G401 (cell line): ENCODE data around the gene SMCO4. TPM values are rescaled to one million over a fixed set of nuclear protein-coding genes. Genes with fewer than 3 reads are reported as not detected.
A peak's percentile ranks its signal among the peaks of the same experiment; 100 is the strongest.

ENCODE experiments used
- DNase-seq: peaks from one replicate; pipeline ENCODE4 v3.0.0-alpha.2; 2015; ENCODE audit warnings: low spot score
- in situ Hi-C: cut with HindIII; loops from 2 replicates; pipeline ENCODE4 v1.10.0; 2016; ENCODE audit warnings: low sequenced_read_pairs, mixed read lengths
- total RNA-seq: library from RNA; depleted of rRNA; stranded (reverse); fragments of >200 nt; shearing (Covaris generic); gene quantifications from 2 replicates; pipeline ENCODE4 v1.2.3, GENCODE V29; 2014

Gene SMCO4
- total RNA-seq, 1 experiment from 2014 or later = not detected

- in situ Hi-C loops = no loop called here
- no peak for DNase-seq
Observed at GRCh38 chr11:93532806-93533205, 10.4 kb downstream of the SMCO4 start.

GRCh38 chr11:93532281-93532789 is 10.9 kb downstream of the SMCO4 start:
- in situ Hi-C loops = no loop called here

GRCh38 chr11:93530468-93530826 is 12.7 kb downstream of the SMCO4 start:
- in situ Hi-C loops = no loop called here
- no peak for DNase-seq

More at GRCh38 chr11:93532281-93532789, 10.9 kb downstream of the SMCO4 start:
- DNase-seq = no peak

- in situ Hi-C loops = no loop called here
Observed at GRCh38 chr11:93529707-93530467, 13.3 kb downstream of the SMCO4 start.

GRCh38 chr11:93528757-93529645 is 14.2 kb downstream of the SMCO4 start:
- no peak for DNase-seq
- in situ Hi-C loops = no loop called here

More at GRCh38 chr11:93529707-93530467, 13.3 kb downstream of the SMCO4 start:
- no peak for DNase-seq

DNA sequence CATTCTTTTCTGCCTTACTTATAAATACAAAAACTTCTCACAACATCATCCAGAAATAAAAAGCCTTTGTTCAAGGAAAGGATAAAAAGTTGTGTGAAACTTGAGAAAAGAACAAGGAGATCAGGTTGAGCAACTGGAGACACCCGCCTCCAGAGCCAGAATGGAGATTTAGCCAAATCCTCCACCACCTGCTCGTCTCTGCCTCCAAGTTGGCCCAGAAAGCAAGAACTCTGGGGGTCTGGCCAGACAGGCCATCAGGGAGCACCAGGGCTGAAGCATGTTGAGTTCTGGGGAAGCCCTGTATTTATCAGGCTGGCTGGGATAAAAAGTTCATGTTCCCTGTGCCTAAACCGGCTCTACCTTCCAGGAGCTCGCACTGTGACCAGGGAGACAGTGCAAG is 14.9 kb downstream of the SMCO4 start:
- DNase-seq = peak; percentile 15
- in situ Hi-C loops = no loop called here

DNA sequence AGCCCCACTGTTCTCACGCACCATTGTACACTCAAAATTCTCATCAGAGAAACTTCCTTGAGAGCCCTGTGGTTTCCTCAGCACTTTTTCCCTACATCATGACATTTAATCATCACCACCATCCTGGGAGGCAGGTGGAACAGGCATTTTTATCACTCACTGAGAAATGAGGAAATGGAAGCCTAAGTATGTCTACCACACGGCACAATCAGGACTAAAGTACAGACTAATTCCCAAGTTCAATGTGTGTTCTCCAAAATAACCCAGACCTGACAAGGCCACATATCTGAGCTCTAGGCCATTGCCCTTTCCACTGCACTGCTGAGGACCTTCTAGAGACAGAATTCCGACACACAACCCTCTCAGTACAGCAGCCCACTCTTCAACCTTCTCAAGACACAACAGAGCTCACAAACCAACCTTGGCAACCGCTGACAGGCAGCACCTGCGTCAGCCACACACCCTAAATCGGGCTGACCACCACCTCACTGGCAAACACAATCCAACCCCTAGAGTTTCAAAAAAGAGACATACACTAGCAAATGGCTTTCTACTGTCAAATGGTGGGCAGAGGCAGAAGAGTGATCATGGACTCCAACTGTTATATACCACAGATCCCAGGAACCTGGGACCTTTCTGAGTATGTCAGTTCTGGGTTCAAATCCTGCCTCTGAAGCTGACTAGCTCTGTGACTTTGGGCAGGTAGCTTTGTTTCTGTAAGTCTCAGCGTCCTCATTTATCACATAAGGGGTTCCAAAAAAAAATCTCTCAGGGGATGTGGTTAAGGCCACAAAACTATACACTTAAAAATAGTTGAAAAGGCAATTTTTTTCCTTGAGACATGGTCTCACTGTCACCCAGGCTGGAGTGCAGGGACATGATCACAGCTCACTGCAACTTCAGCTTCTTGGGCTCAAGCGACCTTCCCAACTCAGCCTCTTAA is 16.3 kb downstream of the SMCO4 start:
- DNase-seq = no peak
- in situ Hi-C loops = no loop called here

DNA sequence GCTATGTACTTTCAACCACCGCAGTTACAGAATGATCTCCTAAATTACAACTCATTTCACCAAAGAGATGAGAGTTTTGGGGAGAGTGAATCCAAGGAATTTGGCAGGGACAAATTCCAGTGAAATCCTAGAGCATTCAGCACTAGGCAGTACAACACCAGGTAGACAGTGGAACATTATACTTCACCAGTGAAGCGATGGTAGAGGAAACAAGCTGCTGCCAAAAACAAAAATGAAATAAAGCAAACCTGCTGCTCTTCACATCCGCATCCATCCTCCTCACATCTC is 16.9 kb downstream of the SMCO4 start:
- DNase-seq = no peak
- in situ Hi-C loops = no loop called here

- in situ Hi-C loops = no loop called here
- DNase-seq = no peak
Observed at GRCh38 chr11:93525601-93526345, 17.4 kb downstream of the SMCO4 start.

- DNase-seq = no peak
- in situ Hi-C loops = no loop called here
Observed at GRCh38 chr11:93524858-93525257, 18.3 kb downstream of the SMCO4 start.

- in situ Hi-C loops = no loop called here
- DNase-seq = no peak
Observed at GRCh38 chr11:93524173-93524536, 19.0 kb downstream of the SMCO4 start.

DNA sequence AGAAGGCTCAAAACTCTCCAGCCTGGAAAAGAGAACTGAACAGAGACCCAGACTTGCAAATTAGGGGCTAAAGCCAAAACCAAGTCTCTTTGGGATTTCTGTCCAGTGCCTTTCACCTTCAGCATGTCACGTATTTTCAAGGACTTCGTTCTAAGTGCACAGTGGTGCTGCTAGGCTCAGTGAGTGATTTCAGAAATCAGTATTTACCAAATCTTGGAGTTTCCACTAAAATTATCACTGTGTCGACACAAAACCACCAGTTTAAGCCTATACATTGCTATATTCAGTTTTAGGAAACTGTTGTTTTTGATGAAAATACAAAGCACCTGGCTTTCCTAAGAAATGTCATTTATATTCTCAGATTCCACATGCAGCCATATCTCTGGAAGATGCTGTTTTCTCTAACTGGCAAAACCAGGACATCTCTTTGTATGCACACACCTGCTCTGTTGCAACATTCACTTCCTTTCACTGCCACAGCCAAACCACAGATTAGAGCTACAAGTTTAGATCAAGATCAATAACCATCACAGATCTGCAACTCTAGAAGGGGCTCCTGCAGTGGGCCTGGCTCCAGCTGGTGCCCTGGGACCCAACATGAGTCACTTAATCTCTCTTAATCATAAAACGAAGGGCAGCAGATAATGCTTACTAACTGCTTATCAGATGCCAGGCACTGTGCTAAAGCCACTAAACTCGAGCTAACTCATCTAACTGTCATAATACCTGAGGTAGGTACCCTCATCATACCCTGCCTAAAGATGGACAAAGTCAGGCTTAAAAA is 22.3 kb downstream of the SMCO4 start:
- no peak for DNase-seq
- in situ Hi-C loops = no loop called here

DNA sequence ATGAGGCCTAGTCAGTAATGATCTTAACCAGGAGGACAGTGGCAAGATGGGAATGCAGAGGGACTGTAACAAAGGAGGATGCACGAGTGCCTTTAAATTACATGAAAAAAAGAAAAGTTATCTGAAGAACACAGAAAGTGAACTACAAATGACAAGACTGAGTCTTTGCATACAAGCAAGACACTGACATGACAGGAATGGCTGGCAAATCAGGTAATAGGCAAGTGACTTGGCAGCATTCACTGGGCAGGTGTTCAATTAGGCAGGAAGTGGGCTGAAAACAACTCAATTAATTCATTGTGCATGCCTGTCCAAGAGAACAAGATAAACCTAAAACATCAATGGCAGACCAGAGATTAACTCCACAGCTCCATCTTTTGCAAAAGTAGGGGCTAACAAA is 24.0 kb downstream of the SMCO4 start:
- DNase-seq = peak; percentile 82
- in situ Hi-C loops = no loop called here

- in situ Hi-C loops = no loop called here
- no peak for DNase-seq
Observed at GRCh38 chr11:93518081-93518480, 25.1 kb downstream of the SMCO4 start.

DNA sequence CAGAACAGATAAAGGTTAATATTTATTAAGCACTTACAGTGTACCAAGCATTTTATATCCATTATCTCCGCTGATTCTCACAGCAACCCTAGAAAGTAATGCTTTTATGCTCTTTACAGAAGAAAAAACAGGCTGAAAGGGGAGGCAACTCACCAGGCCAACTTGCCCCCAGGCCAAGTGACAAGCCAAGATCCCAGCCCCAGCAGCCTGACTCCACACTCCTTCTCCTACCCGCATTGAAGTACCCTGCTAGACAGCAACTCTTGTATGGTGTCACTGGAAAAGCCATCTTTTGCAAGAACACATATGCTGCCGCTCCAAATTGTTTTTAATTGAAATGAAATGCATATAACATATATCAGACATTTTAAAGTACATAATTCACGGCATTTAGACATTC is 25.6 kb downstream of the SMCO4 start:
- no peak for DNase-seq
- in situ Hi-C loops = no loop called here

DNA sequence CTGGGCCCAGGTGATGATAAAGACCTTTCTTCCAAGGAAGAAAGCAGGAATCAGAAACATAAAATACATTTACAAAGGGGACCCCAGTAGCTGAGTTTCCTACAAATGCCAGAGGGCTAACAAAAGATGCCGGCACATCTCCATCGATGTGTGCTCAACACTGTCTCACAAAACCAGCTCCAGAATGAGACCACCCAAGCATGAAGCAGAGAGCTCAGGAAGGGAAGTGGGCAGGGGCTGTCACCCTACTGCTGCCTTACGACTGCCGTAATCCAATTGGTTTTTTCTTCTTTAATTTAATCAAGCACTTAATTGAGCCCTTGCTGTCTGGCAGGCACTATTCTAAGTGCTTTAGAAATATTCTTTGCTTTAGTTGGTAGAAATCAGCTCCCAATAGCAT is 26.1 kb downstream of the SMCO4 start:
- in situ Hi-C loops = no loop called here
- no peak for DNase-seq

GRCh38 chr11:93515441-93516025 is 27.7 kb downstream of the SMCO4 start:
- no peak for DNase-seq
- in situ Hi-C loops = no loop called here

- no peak for DNase-seq
- in situ Hi-C loops = no loop called here
Observed at GRCh38 chr11:93514712-93515111, 28.5 kb downstream of the SMCO4 start.
